Upper lobe of left lung (tissue), 6 donors: ENCODE data around the gene UBE3B. TPM values are rescaled to one million over a fixed set of nuclear protein-coding genes. Genes with fewer than 3 reads are reported as not detected.
A peak's percentile ranks its signal among the peaks of the same experiment; 100 is the strongest.
"Not testable (repeated sequence)": the region's sequence is repeated elsewhere in the genome, so short reads cannot be mapped to it uniquely, and the experiment has no call there.

ENCODE experiments used
- ATAC-seq, 2 donors: fragments of 200-7000 bp; cut with Tn5 transposase; one replicate each; pipeline ENCODE4 v1.9.1; 2022; ENCODE audit warnings: mild to moderate bottlenecking in 2 of 2, moderate library complexity in 2 of 2; ENCODE audit not compliant: low FRiP score in 2 of 2
- DNase-seq, 2 donors: peaks; one replicate each; pipeline ENCODE4 v3.0.0-alpha.2; 2019 to 2020
- H3K27ac ChIP-seq, 4 donors: fragments of 200-600 bp; sonication (generic); one replicate each; pipeline ENCODE4 v1.5.1; 2016 to 2019
- H3K27me3 ChIP-seq, 4 donors: fragments of 200-600 bp; sonication (generic); one replicate each; pipeline ENCODE4 v1.5.1; 2017 to 2019
- H3K36me3 ChIP-seq, 4 donors: fragments of 200-600 bp; sonication (generic); one replicate each; pipeline ENCODE4 v1.5.1; 2016 to 2019
- H3K4me1 ChIP-seq, 4 donors: fragments of 200-600 bp; sonication (generic); one replicate each; pipeline ENCODE4 v1.5.1; 2018 to 2019
- H3K4me3 ChIP-seq, 4 donors: fragments of 200-600 bp; sonication (generic); one replicate each; pipeline ENCODE4 v1.5.1; 2017 to 2019; ENCODE audit warnings: mild to moderate bottlenecking in 2 of 4, moderate library complexity in 1 of 4
- H3K9me3 ChIP-seq, 4 donors: fragments of 200-600 bp; sonication (generic); one replicate each; pipeline ENCODE4 v1.5.1; 2018 to 2019
- EP300 ChIP-seq, 4 donors: sonication (generic); formaldehyde crosslinking; IDR thresholded peaks; one replicate each; pipeline ENCODE4 v1.5.1; 2017; ENCODE audit warnings: antibody characterized with exemption in 4 of 4, control low read depth in 2 of 4
- POLR2A ChIP-seq, 4 donors: fragments of 450-650 bp; IDR thresholded peaks; one replicate each; pipeline ENCODE4 v1.5.1; 2016 to 2017; ENCODE audit warnings: antibody characterized with exemption in 4 of 4, mild to moderate bottlenecking in 2 of 4
- POLR2AphosphoS5 ChIP-seq, 2 donors: sonication (generic); formaldehyde crosslinking; IDR thresholded peaks; one replicate each; pipeline ENCODE4 v1.5.1; 2017; ENCODE audit warnings: antibody characterized with exemption in 2 of 2
- WGBS, 2 donors: methylation state at CpG; one replicate each; pipeline ENCODE4 v1.1.5; 2017 to 2018; 5-methylcytosine and 5-hydroxymethylcytosine counted together
- total RNA-seq, 6 donors: library from RNA; depleted of rRNA in 4 of 6; stranded (reverse); fragments of >200 nt in 4 of 6; gene quantifications; one replicate each; pipeline versions ENCODE4 v1.1.0 to v1.2.1, GENCODE V29; 2016 to 2021
- TF ChIP-seq, protein P1 (sequence below), 6 experiments: fragments of 450-650 bp in 4 of 6; fragments of 200-600 bp in 2 of 6; sonication (generic) in 2 of 6; IDR thresholded peaks; one replicate each; pipeline ENCODE4 v1.5.1; 2016 to 2019; ENCODE audit warnings: antibody characterized with exemption in 6 of 6
- donor health status: DM: no; HTN: no; CAD: no; lungs with moderate emphysema.
- donor health status: DM: no; HTN: yes; CAD: no; lungs with severe emphysema.

UBE3B gene
- total RNA-seq, 6 donors from 2014 or later, result 27.0 to 69.1 (median 44.7) TPM

DNA sequence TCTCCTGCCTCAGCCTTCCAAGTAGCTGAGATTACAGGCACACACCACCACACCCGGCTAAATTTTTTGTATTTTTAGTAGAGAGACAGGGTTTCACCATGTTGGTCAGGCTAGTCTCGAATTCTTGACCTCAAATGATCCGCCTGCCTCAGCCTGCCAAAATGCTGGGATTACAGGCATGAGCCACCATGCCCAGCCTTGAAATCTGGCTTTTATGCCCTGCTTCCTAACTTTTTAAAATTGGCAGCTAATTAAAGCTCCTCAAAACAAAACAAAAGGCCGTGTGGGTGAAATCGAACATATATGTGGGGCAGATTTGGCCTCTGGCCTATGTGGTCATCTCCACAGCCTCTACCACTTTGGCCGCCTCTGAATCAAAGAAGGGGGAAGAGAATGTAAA is 38.3 kb upstream of the UBE3B start:
- Histone ChIP-seq H3K36me3 (peaks cover 0 to 3% (median 0%) of the 10 kb centered on the region in 4 donors), H3K9me3 (no peaks in the 10 kb centered on the region), H3K4me3 (no peak overlapping the region), H3K27ac (no peak overlapping the region), H3K4me1 (peaks cover 0 to 16% (median 6%) of the 10 kb centered on the region in 4 donors), H3K27me3 (no peaks in the 10 kb centered on the region)
- DNase-seq (no peak), ATAC-seq (no peak)
- WGBS, 2 donors, result 82 to 86% methylated on average over 6 of the region's 6 CpGs
- no peak for TF ChIP-seq POLR2AphosphoS5 (IDR thresholded peaks at IDR 0.05)
- TF ChIP-seq, protein P1, sequence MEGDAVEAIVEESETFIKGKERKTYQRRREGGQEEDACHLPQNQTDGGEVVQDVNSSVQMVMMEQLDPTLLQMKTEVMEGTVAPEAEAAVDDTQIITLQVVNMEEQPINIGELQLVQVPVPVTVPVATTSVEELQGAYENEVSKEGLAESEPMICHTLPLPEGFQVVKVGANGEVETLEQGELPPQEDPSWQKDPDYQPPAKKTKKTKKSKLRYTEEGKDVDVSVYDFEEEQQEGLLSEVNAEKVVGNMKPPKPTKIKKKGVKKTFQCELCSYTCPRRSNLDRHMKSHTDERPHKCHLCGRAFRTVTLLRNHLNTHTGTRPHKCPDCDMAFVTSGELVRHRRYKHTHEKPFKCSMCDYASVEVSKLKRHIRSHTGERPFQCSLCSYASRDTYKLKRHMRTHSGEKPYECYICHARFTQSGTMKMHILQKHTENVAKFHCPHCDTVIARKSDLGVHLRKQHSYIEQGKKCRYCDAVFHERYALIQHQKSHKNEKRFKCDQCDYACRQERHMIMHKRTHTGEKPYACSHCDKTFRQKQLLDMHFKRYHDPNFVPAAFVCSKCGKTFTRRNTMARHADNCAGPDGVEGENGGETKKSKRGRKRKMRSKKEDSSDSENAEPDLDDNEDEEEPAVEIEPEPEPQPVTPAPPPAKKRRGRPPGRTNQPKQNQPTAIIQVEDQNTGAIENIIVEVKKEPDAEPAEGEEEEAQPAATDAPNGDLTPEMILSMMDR (IDR thresholded peaks at IDR 0.05), result no peak

DNA sequence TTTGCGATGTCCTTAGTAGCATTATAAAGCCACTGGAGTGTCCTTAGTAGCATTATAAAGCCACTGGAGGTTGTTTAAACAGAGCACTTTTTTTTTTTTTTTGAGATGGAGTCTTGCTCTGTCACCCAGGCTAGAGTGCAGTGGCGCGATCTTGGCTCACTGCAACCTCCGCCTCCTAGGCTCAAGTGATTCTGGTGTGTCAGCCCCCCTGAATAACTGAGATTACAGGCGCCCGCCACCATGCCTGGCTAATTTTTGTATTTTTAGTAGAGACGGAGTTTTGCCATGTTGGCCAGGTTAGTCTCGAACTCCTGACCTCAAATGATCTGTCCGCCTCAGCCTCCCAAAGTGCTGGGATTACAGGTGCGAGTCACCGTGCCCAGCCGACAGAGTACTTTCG is 37.5 kb upstream of the UBE3B start:
- not testable (repeated sequence) for H3K27me3 ChIP-seq, H3K27ac ChIP-seq, H3K9me3 ChIP-seq, DNase-seq, ATAC-seq, H3K4me3 ChIP-seq
- WGBS, 2 donors, result 94% methylated on average over 13 of the region's 13 CpGs
- peaks cover 0 to 24% (median 12%) of the 10 kb centered on the region in 4 donors for H3K4me1 ChIP-seq
- H3K36me3 ChIP-seq, result peaks cover 0 to 10% (median 0%) of the 10 kb centered on the region in 4 donors

DNA sequence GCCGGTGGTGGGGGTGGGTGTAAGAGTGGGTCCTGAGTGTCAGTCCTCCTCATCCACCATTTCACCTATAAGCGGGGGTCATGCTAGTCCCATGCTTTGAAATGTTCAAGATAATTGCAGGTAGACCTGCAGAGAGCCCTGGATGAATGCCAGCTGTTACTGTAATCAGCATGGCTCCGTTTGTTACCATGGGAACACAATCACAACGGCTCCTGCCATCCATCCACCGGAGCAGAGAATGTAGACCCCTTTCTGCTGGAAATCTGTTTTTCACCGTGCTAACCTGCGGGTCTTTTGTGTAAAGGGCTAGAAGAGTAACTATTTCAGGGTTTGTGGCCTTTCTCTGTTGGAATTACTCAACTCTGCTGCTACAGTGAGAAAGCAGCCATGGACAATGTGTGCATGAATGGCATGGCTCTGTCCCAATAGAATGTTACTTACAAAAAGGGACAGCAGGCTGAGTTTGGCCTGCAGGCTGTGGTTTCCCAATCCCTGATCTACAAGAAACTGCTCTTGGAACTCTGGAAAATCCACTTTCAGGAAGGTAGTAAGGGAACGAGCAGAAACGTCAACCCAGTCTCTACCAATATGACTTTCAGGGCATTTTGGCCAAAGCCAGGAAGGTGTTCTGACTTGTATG is 36.5 kb upstream of the UBE3B start:
- no peak for ATAC-seq
- DNase-seq, result no peak
- Histone ChIP-seq H3K4me1 (peaks cover 0 to 21% (median 10%) of the 10 kb centered on the region in 4 donors), H3K27me3 (no peaks in the 10 kb centered on the region), H3K9me3 (no peaks in the 10 kb centered on the region), H3K36me3 (peaks cover 0 to 18% (median under 1%) of the 10 kb centered on the region in 4 donors), H3K4me3 (no peak overlapping the region), H3K27ac (no peak overlapping the region)
- TF ChIP-seq POLR2A (IDR thresholded peaks at IDR 0.05), result no peak
- TF ChIP-seq EP300 (IDR thresholded peaks at IDR 0.05), result no peak
- TF ChIP-seq, protein P1 (IDR thresholded peaks at IDR 0.05), result no peak
- no peak for TF ChIP-seq POLR2AphosphoS5 (IDR thresholded peaks at IDR 0.05)
- WGBS, 2 donors, result 59 to 75% methylated on average over 5 to 9 of the region's 9 CpGs

DNA sequence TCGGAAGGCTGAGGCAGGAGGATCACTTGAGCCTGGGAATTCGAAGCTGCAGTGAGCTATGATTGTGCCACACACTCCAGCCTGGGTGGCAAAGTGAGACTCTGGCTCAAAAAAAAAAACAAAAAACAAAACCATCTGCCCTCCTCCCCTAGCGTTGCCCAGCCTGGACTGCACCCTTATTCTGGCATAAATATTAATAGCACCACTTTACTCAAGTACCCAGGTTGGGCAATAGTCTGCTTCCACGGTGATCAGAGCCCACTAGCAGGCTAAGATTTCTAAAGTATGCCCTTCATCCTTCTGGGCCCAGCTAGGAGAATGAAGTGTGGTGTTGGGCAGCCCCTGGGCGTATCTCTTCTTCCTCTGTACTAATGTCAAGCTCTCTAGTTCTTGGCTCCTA is 33.6 kb upstream of the UBE3B start:
- TF ChIP-seq POLR2AphosphoS5 (IDR thresholded peaks at IDR 0.05), result no peak
- TF ChIP-seq, protein P1 (IDR thresholded peaks at IDR 0.05), result peak in 2 of 6 experiments; percentile 28 to 57
- peak in 1 of 4 donors; percentile 5 for TF ChIP-seq EP300 (IDR thresholded peaks at IDR 0.05)
- Histone ChIP-seq H3K4me3 (no peak overlapping the region), H3K9me3 (no peaks in the 10 kb centered on the region), H3K36me3 (peaks cover 0 to 46% (median 18%) of the 10 kb centered on the region in 4 donors), H3K27ac (peak overlapping the region in 2 of 4 donors; percentile 44 to 48), H3K4me1 (peaks cover 0 to 21% (median 13%) of the 10 kb centered on the region in 4 donors), H3K27me3 (no peaks in the 10 kb centered on the region)
- peak; percentile 60 to 90 for ATAC-seq
- WGBS, 2 donors, result 56 to 58% methylated on average over 5 of the region's 5 CpGs
- peak in 1 of 2 donors; percentile 66 for DNase-seq

DNA sequence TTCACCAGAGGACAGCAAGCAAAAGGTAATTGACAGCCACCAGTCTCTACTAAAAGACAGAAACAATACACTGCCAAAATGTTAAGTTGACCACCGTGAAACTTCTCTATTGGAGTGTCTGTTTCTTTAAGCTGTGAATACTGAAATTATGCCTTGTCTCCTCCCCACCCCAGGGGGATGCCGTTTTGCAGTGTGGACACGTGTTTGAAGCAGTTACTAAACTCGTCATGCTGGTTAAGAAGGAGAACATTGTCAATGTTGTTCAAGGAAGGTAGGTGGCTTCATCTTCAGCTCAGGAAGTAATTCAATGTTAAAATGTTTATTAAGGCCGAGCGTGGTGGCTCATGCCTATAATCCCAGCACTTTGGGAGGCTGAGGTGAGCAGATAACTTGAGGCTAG is 33.2 kb upstream of the UBE3B start:
- WGBS, 2 donors, result 64 to 69% methylated on average over 6 of the region's 6 CpGs
- peak; percentile 69 to 73 for ATAC-seq

More for the DNA sequence above, 33.2 kb upstream of the UBE3B start:
- DNase-seq, result no peak
- Histone ChIP-seq H3K27me3 (no peaks in the 10 kb centered on the region), H3K9me3 (no peaks in the 10 kb centered on the region), H3K4me3 (no peak overlapping the region), H3K36me3 (peaks cover 0 to 51% (median 18%) of the 10 kb centered on the region in 4 donors), H3K4me1 (peaks cover 0 to 21% (median 13%) of the 10 kb centered on the region in 4 donors), H3K27ac (peak overlapping the region in 3 of 4 donors; percentile 10 to 48 (median 44))
- TF ChIP-seq, protein P1 (IDR thresholded peaks at IDR 0.05), result no peak
- TF ChIP-seq POLR2A (IDR thresholded peaks at IDR 0.05), result no peak
- no peak for TF ChIP-seq POLR2AphosphoS5 (IDR thresholded peaks at IDR 0.05)
- no peak for TF ChIP-seq EP300 (IDR thresholded peaks at IDR 0.05)
